Fibroblast of lung (primary cell): ENCODE results near the gene L3HYPDH. TPM values are rescaled to one million over a fixed set of nuclear protein-coding genes. Genes with fewer than 3 reads are reported as not detected.

Source experiments
- DNase-seq, 2 donors: peaks; one replicate each; pipeline versions ENCODE4 v3.0.0 to v3.0.0-alpha.2; 2010; ENCODE audit warnings: low read depth in 2 of 2
- H2AFZ ChIP-seq: 2 replicates; pipeline ENCODE4 v1.5.1; 2012; ENCODE audit warnings: low read length, control low read depth, inconsistent platforms
- H3K27ac ChIP-seq: 2 replicates; pipeline ENCODE4 v1.5.1; 2011; ENCODE audit warnings: low read length, control low read depth; ENCODE audit not compliant: insufficient read depth
- H3K27me3 ChIP-seq: 2 replicates; pipeline ENCODE4 v1.5.1; 2011; ENCODE audit warnings: mild to moderate bottlenecking, low read length; ENCODE audit not compliant: control insufficient read depth, insufficient read depth
- H3K36me3 ChIP-seq: 2 replicates; pipeline ENCODE4 v1.5.1; 2011; ENCODE audit warnings: low read length; ENCODE audit not compliant: control insufficient read depth, insufficient read depth
- H3K4me1 ChIP-seq: 2 replicates; pipeline ENCODE4 v1.5.1; 2011; ENCODE audit warnings: low read length; ENCODE audit not compliant: control insufficient read depth, insufficient read depth; ENCODE audit errors: extremely low read depth
- H3K4me2 ChIP-seq: 2 replicates; pipeline ENCODE4 v1.5.1; 2011; ENCODE audit warnings: low read length, control low read depth; ENCODE audit not compliant: insufficient read depth; ENCODE audit errors: extremely low read depth
- H3K4me3 ChIP-seq, 4 experiments: fragments of 200-600 bp in 1 of 4; sonication (generic) in 1 of 4; replicated peaks in 1 of 4; 2 replicates each; pipeline ENCODE4 v1.5.1; 2011 to 2016; ENCODE audit warnings: low read length in 4 of 4, low read depth in 3 of 4, mild to moderate bottlenecking in 3 of 4, control low read depth in 2 of 4, inconsistent platforms in 1 of 4, mixed read lengths in 1 of 4; ENCODE audit not compliant: insufficient read depth in 1 of 4; ENCODE audit errors: control extremely low read depth in 1 of 4
- H3K79me2 ChIP-seq: 2 replicates; pipeline ENCODE4 v1.5.1; 2012; ENCODE audit warnings: mild to moderate bottlenecking, low read length, inconsistent platforms; ENCODE audit not compliant: control insufficient read depth, insufficient read depth
- H3K9ac ChIP-seq: 2 replicates; pipeline ENCODE4 v1.5.1; 2011; ENCODE audit warnings: mild to moderate bottlenecking, low read length, control low read depth; ENCODE audit not compliant: insufficient read depth
- H3K9me3 ChIP-seq: 2 replicates; pipeline ENCODE4 v1.5.1; 2012; ENCODE audit warnings: low read depth, low read length; ENCODE audit not compliant: control insufficient read depth, insufficient read depth
- H4K20me1 ChIP-seq: 2 replicates; pipeline ENCODE4 v1.5.1; 2011; ENCODE audit warnings: low read length; ENCODE audit not compliant: control insufficient read depth, insufficient read depth; ENCODE audit errors: extremely low read depth
- EZH2 ChIP-seq: IDR thresholded peaks from 2 replicates; pipeline ENCODE4 v1.5.1; 2012; ENCODE audit warnings: low read length, control low read depth, mild to moderate bottlenecking; ENCODE audit errors: missing control alignments
- polyA plus RNA-seq, 2 donors: library from polyadenylated mRNA; depleted of rRNA in 1 of 2; stranded (reverse) in 1 of 2; unstranded in 1 of 2; fragments of >200 nt; gene quantifications; 2 replicates each; pipeline ENCODE4 v1.2.1, GENCODE V29; 2011 to 2012; ENCODE audit warnings: missing spikeins in 1 of 2
- total RNA-seq: library from RNA; depleted of rRNA; stranded (reverse); fragments of >200 nt; gene quantifications from 2 replicates; pipeline ENCODE4 v1.2.1, GENCODE V29; 2014
- TF ChIP-seq, protein P1 (sequence below), 2 donors: IDR thresholded peaks in 1 of 2; conservative IDR thresholded peaks in 1 of 2; 1 replicate in 1 of 2; 2 replicates in 1 of 2; pipeline ENCODE4 v1.5.1; 2011 to 2012; ENCODE audit warnings: low read length in 2 of 2, control low read depth in 1 of 2, inconsistent platforms in 1 of 2, low read depth in 1 of 2, mild to moderate bottlenecking in 1 of 2

L3HYPDH gene
- total and polyA plus RNA-seq, 2 donors (not counting 1 experiment from before 2014, with no cell fraction given) = 28.7 to 50.4 TPM

DNA sequence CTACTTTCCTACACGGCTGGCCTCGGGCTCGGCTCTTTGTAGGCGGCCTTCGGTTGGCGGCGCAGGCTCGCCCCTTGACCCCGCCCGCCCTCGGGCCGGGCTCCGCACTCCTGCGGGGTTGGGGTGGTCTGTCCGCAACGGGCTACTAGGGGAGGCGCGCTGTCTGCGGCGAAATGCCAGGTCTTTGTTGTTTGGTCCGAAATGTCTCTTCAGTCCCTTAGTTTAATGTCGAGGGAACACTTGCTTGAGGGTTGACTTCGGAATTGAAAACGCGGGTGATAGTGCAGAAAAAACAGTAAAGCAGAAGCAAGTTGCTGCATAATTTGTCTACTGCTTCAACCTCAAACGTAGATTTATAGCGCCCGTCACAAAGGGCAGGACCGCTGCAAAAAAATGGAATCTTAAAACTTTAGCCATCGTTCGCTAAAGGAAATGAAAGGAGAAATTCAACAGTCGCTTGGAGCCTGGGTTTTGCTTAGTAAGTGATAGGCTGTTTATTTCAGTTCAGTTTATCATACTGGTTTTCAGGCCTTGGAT, 499 bp upstream of the L3HYPDH start:
- peak; percentile 42 to 48 for DNase-seq
- Histone ChIP-seq H3K79me2 (peaks cover 47% of the 10 kb centered on the region), H3K4me3 (peak overlapping the region; percentile 80 to 97 (median 90))

DNA sequence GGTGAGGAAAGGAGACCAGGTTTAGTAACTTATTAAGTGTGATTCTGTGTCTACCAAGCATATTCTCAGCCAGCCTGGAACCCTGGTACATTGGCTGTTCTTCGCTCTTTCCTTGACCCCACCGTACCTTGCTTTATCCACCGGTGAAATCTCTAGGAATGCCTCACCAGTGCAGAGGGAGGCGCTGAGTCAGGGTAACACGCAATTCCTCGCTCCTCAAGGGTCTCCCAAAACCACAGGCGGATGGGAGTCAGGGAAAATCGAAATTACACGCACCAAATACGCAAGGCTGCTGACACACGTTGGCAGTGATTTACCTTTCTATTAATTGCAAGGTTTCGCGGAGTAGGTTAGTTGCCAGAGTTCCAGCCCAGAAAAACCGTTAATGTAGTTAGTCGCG, 845 bp downstream of the L3HYPDH start:
- H4K20me1 ChIP-seq = no peaks in the 10 kb centered on the region
- H3K4me2 ChIP-seq = peak overlapping the region; percentile 76
- H3K9ac ChIP-seq = peak overlapping the region; percentile 95
- no peaks in the 10 kb centered on the region for H3K27me3 ChIP-seq
- H3K79me2 ChIP-seq = peaks cover 54% of the 10 kb centered on the region
- H3K4me3 ChIP-seq = peak overlapping the region; percentile 80 to 97 (median 90)
- no peaks in the 10 kb centered on the region for H3K9me3 ChIP-seq
- H2AFZ ChIP-seq = peak overlapping the region; percentile 16
- peak overlapping the region; percentile 98 for H3K27ac ChIP-seq
- no peak for TF ChIP-seq EZH2
- TF ChIP-seq, protein P1, sequence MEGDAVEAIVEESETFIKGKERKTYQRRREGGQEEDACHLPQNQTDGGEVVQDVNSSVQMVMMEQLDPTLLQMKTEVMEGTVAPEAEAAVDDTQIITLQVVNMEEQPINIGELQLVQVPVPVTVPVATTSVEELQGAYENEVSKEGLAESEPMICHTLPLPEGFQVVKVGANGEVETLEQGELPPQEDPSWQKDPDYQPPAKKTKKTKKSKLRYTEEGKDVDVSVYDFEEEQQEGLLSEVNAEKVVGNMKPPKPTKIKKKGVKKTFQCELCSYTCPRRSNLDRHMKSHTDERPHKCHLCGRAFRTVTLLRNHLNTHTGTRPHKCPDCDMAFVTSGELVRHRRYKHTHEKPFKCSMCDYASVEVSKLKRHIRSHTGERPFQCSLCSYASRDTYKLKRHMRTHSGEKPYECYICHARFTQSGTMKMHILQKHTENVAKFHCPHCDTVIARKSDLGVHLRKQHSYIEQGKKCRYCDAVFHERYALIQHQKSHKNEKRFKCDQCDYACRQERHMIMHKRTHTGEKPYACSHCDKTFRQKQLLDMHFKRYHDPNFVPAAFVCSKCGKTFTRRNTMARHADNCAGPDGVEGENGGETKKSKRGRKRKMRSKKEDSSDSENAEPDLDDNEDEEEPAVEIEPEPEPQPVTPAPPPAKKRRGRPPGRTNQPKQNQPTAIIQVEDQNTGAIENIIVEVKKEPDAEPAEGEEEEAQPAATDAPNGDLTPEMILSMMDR (conservative IDR thresholded peaks at IDR 0.05 in 1 of 2, IDR thresholded peaks at IDR 0.05 in 1 of 2; ENCODE audit: low read depth in 1 of 2, low read length in 2 of 2) = no peak
- peaks cover 2% of the 10 kb centered on the region for H3K36me3 ChIP-seq
- peaks cover 3% of the 10 kb centered on the region for H3K4me1 ChIP-seq
- peak; percentile 58 to 90 for DNase-seq

More for the DNA sequence above, 499 bp upstream of the L3HYPDH start:
- H3K4me2 ChIP-seq = peak overlapping the region; percentile 72
- peak overlapping the region; percentile 77 for H2AFZ ChIP-seq
- peaks cover 5% of the 10 kb centered on the region for H3K36me3 ChIP-seq
- H3K27ac ChIP-seq = peak overlapping the region; percentile 98
- H4K20me1 ChIP-seq = no peaks in the 10 kb centered on the region
- TF ChIP-seq EZH2 = no peak
- TF ChIP-seq, protein P1 (conservative IDR thresholded peaks at IDR 0.05 in 1 of 2, IDR thresholded peaks at IDR 0.05 in 1 of 2; ENCODE audit: low read depth in 1 of 2, low read length in 2 of 2) = no peak
- H3K4me1 ChIP-seq = peaks cover 2% of the 10 kb centered on the region
- peak overlapping the region; percentile 95 for H3K9ac ChIP-seq
- H3K27me3 ChIP-seq = no peaks in the 10 kb centered on the region
- H3K9me3 ChIP-seq = no peaks in the 10 kb centered on the region

DNA sequence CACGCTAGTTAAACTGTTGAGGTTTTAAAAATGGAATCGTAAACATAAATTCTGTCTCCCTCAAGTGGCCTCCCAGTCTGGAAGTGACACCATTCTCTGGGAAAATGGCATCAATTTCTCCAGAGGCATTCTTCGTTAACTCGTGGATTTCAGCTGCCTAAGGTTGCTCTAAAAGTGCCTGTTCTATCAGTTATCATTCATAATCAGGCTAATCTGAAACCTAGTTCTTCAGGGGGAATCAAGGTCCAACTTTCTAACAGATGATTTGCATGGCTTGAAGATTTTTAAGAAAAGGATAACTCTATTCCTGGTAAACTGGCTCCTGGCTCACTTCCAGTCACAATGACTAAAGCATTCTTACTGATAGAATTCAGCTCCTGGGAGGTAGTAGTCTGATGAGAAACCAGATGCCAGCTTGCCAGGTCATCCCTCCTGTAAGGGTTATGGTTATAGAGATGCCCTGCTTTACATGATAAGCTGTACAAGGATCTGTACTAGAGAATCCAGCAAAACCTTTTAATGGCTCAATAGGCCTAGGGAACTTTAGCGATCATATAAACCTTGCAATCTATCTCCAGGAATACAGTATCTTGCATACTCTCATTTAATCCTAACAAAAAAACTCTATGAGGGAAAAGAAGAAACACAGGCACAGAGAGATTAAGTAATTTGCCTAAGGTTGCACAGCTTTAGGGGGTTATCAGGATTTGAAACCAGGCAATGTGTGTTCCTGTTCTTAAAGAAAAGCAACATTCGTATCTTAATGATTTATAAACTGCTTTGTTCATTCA, 1.5 kb downstream of the L3HYPDH start:
- Histone ChIP-seq H3K4me1 (peaks cover 3% of the 10 kb centered on the region), H3K9ac (peak overlapping the region; percentile 95), H3K27ac (peak overlapping the region; percentile 98), H3K4me3 (peak overlapping the region; percentile 80 to 97 (median 90)), H3K4me2 (peak overlapping the region; percentile 76), H3K36me3 (no peaks in the 10 kb centered on the region), H3K79me2 (peaks cover 57% of the 10 kb centered on the region), H3K27me3 (no peaks in the 10 kb centered on the region), H2AFZ (no peak overlapping the region), H3K9me3 (no peaks in the 10 kb centered on the region), H4K20me1 (no peaks in the 10 kb centered on the region)
- TF ChIP-seq, protein P1 (conservative IDR thresholded peaks at IDR 0.05 in 1 of 2, IDR thresholded peaks at IDR 0.05 in 1 of 2; ENCODE audit: low read depth in 1 of 2, low read length in 2 of 2) = no peak
- TF ChIP-seq EZH2 = no peak
- DNase-seq = peak; percentile 79 to 95
